GM23338 (cell line): ENCODE results near the gene SRGAP3.

ENCODE experiments used
- CTCF ChIP-seq, 2 experiments: fragments of 200-600 bp in 1 of 2; sonication (generic) in 1 of 2; conservative IDR thresholded peaks; 2 replicates each; pipeline versions ENCODE4 v1.5.1 to v1.6.1; 2016 to 2017; ENCODE audit warnings: antibody characterized with exemption in 2 of 2, low read depth in 2 of 2, mild to moderate bottlenecking in 2 of 2, moderate library complexity in 1 of 2
- EZH2 ChIP-seq: fragments of 200-600 bp; sonication (generic); IDR thresholded peaks from one replicate; pipeline ENCODE4 v1.8.0; 2017; ENCODE audit warnings: antibody characterized with exemption, mild to moderate bottlenecking, low read depth; ENCODE audit not compliant: unreplicated experiment
- EZH2phosphoT487 ChIP-seq: fragments of 200-600 bp; sonication (generic); IDR thresholded peaks from one replicate; pipeline ENCODE4 v1.8.1; 2018; ENCODE audit warnings: antibody characterized with exemption; ENCODE audit not compliant: unreplicated experiment
- JUNB ChIP-seq: IDR thresholded peaks from one replicate; pipeline ENCODE4 v1.6.1; 2016; ENCODE audit warnings: antibody characterized with exemption; ENCODE audit not compliant: unreplicated experiment
- POLR2AphosphoS5 ChIP-seq: IDR thresholded peaks from 2 replicates; pipeline ENCODE4 v1.6.1; 2016; ENCODE audit warnings: antibody characterized with exemption, low read depth
- ZNF114 ChIP-seq: fragments of 250-450 bp; sonication (Bioruptor Pico); IDR thresholded peaks from 2 replicates; pipeline ENCODE4 v1.5.0; 2020; ENCODE audit warnings: mild to moderate bottlenecking, moderate library complexity

GRCh38 chr3:9244495-9245183, 4.8 kb downstream of the SRGAP3 start:
- TF ChIP-seq POLR2AphosphoS5: no peak
- no peak for TF ChIP-seq EZH2
- TF ChIP-seq ZNF114 (CRISPR knock-in tag): no peak
- TF ChIP-seq CTCF (conservative IDR thresholded peaks at IDR 0.05; ENCODE audit: low read depth in 2 of 2): no peak
- no peak for TF ChIP-seq JUNB
- TF ChIP-seq EZH2phosphoT487: no peak
